HepG2 (cell line): ENCODE results near the gene PROC. TPM values are rescaled to one million over a fixed set of nuclear protein-coding genes. Genes with fewer than 3 reads are reported as not detected.

Experiments
- ATF1 ChIP-seq: IDR thresholded peaks from 2 replicates; pipeline ENCODE4 v1.6.1; 2016; ENCODE audit warnings: mild to moderate bottlenecking, control low read depth
- RFXAP ChIP-seq: sonication (generic); formaldehyde crosslinking; IDR thresholded peaks from 2 replicates; pipeline ENCODE4 v1.4.0; 2020; ENCODE audit warnings: missing genetic modification reagents, borderline replicate concordance
- RXRB ChIP-seq: IDR thresholded peaks from 2 replicates; pipeline ENCODE4 v1.6.1; 2016; ENCODE audit warnings: borderline replicate concordance, missing genetic modification reagents, missing compliant biosample characterization
- SETDB1 ChIP-seq: sonication (generic); formaldehyde crosslinking; IDR thresholded peaks from 2 replicates; pipeline ENCODE4 v1.5.1; 2020; ENCODE audit warnings: missing genetic modification reagents, mild to moderate bottlenecking, borderline replicate concordance
- SNAPC2 ChIP-seq: sonication (generic); formaldehyde crosslinking; IDR thresholded peaks from 2 replicates; pipeline ENCODE4 v1.8.1; 2022; ENCODE audit warnings: mild to moderate bottlenecking, missing genetic modification reagents
- SOX5 ChIP-seq: IDR thresholded peaks from 2 replicates; pipeline ENCODE4 v1.6.1; 2016; ENCODE audit warnings: borderline replicate concordance
- SP1 ChIP-seq, 2 experiments: fragments of 450-650 bp in 1 of 2; sonication (generic) in 1 of 2; formaldehyde crosslinking in 1 of 2; IDR thresholded peaks; 2 replicates each; pipeline versions ENCODE4 v1.4.0 to v1.6.1; 2016 to 2020; ENCODE audit warnings: missing genetic modification reagents in 1 of 2
- SRY ChIP-seq: sonication (generic); formaldehyde crosslinking; IDR thresholded peaks from 2 replicates; pipeline ENCODE4 v1.8.0; 2022; ENCODE audit warnings: mild to moderate bottlenecking, missing genetic modification reagents
- TAF1 ChIP-seq: sonication (generic); formaldehyde crosslinking; IDR thresholded peaks from 2 replicates; pipeline ENCODE4 v1.4.0; 2020; ENCODE audit warnings: missing genetic modification reagents
- ZNF431 ChIP-seq: sonication (generic); formaldehyde crosslinking; IDR thresholded peaks from 2 replicates; pipeline ENCODE4 v1.9.0; 2022; ENCODE audit warnings: missing genetic modification reagents, low read depth, mild to moderate bottlenecking, borderline replicate concordance
- ZNF563 ChIP-seq: sonication (generic); formaldehyde crosslinking; IDR thresholded peaks from 2 replicates; pipeline ENCODE4 v1.8.0; 2022; ENCODE audit warnings: mild to moderate bottlenecking, moderate library complexity, missing genetic modification reagents
- ZNF772 ChIP-seq: sonication (generic); formaldehyde crosslinking; IDR thresholded peaks from 2 replicates; pipeline ENCODE4 v1.5.0; 2020; ENCODE audit warnings: mild to moderate bottlenecking, missing genetic modification reagents
- polyA plus RNA-seq, 8 experiments: library from polyadenylated mRNA; depleted of rRNA in 3 of 8; stranded (reverse) in 7 of 8; unstranded in 1 of 8; fragments of >200 nt; fragmentation: Illumina TruSeq in 4 of 8; extraction: Trizol in 4 of 8; gene quantifications; 2 replicates each; pipeline versions ENCODE4 v1.2.1 to v1.2.3, GENCODE V29; 2011 to 2016; ENCODE audit warnings: low read depth in 4 of 8, missing spikeins in 1 of 8, mixed read lengths in 1 of 8; ENCODE audit not compliant: insufficient read depth in 1 of 8
- total RNA-seq, 5 experiments: library from RNA; depleted of rRNA; stranded (reverse); fragments of >200 nt; fragmentation: Illumina TruSeq; extraction: Trizol; gene quantifications; 2 replicates each; pipeline ENCODE4 v1.2.3, GENCODE V29; 2016; ENCODE audit warnings: low read depth in 1 of 5
- TF ChIP-seq, protein P1 (sequence below): sonication (generic); formaldehyde crosslinking; IDR thresholded peaks from 2 replicates; pipeline ENCODE4 v1.5.1; 2020; ENCODE audit warnings: missing genetic modification reagents, mild to moderate bottlenecking, borderline replicate concordance
- TF ChIP-seq, protein P2 (sequence below): sonication (generic); formaldehyde crosslinking; IDR thresholded peaks from 2 replicates; pipeline ENCODE4 v1.4.0; 2020; ENCODE audit warnings: missing genetic modification reagents
- TF ChIP-seq, protein P3 (sequence below): sonication (generic); formaldehyde crosslinking; IDR thresholded peaks from 2 replicates; pipeline ENCODE4 v1.8.1; 2023; ENCODE audit warnings: mild to moderate bottlenecking, missing genetic modification reagents
- TF ChIP-seq, protein P4 (sequence below): sonication (generic); formaldehyde crosslinking; IDR thresholded peaks from 2 replicates; pipeline ENCODE4 v1.5.1; 2020; ENCODE audit warnings: mild to moderate bottlenecking, missing genetic modification reagents, borderline replicate concordance
- TF ChIP-seq, protein P5 (sequence below): sonication (generic); formaldehyde crosslinking; conservative IDR thresholded peaks from 2 replicates; pipeline ENCODE4 v1.4.0; 2020; ENCODE audit warnings: missing genetic modification reagents

PROC gene
- total and polyA plus RNA-seq, 2 of the 13 experiments (the other 11 are each of a cell fraction or from before 2014, with no cell fraction given), result 134 to 185 TPM

DNA sequence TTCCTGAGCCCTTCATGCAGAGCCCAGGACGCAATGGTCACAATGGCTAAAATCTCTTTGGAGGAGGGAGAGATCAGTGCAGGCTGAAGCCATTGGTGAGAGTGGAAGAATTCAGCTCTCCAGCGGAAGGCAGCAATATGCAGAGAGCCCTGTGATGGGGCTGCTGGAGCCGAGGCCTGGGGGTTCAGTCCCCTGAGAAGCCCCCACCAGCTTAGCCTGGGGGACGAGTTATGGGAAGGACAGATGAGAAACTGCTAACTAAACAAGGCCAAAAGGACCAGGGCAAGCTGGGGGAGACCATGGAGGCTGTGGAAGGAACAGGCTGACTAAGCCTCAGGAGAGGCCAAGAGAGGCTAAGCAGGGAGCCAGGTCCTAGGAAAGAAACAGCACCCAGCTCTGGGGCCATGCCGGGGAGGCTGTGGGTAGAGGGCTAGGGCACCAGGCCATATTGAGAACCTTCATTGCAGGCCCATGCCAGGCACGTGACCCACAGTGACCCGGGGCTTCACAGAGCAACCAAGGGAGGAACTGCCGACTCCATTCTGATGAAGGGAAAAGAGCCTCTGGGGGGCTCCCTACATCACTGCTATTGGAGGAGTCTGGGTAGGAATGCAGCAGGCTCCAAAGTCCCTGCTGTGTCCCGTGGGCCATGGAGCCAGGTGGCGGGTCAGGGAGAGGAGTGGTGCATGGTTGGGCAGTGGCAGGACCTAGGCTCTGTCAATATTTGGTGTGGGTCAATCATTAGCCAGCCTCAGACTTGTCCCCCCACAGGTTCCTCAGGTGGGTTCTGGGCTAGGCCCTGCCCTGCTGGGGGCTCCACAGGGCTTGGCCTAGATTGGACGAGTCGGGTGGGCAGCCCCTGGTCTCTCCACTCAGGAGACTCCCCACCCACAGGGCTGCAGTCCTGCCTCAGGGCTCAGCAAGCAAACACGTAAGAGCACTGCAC, 19.8 kb downstream of the PROC start (continued):
- TF ChIP-seq SRY (CRISPR knock-in tag), result peak; percentile 85
- TF ChIP-seq, protein P1, sequence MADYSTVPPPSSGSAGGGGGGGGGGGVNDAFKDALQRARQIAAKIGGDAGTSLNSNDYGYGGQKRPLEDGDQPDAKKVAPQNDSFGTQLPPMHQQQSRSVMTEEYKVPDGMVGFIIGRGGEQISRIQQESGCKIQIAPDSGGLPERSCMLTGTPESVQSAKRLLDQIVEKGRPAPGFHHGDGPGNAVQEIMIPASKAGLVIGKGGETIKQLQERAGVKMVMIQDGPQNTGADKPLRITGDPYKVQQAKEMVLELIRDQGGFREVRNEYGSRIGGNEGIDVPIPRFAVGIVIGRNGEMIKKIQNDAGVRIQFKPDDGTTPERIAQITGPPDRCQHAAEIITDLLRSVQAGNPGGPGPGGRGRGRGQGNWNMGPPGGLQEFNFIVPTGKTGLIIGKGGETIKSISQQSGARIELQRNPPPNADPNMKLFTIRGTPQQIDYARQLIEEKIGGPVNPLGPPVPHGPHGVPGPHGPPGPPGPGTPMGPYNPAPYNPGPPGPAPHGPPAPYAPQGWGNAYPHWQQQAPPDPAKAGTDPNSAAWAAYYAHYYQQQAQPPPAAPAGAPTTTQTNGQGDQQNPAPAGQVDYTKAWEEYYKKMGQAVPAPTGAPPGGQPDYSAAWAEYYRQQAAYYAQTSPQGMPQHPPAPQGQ, result no peak
- TF ChIP-seq, protein P2, sequence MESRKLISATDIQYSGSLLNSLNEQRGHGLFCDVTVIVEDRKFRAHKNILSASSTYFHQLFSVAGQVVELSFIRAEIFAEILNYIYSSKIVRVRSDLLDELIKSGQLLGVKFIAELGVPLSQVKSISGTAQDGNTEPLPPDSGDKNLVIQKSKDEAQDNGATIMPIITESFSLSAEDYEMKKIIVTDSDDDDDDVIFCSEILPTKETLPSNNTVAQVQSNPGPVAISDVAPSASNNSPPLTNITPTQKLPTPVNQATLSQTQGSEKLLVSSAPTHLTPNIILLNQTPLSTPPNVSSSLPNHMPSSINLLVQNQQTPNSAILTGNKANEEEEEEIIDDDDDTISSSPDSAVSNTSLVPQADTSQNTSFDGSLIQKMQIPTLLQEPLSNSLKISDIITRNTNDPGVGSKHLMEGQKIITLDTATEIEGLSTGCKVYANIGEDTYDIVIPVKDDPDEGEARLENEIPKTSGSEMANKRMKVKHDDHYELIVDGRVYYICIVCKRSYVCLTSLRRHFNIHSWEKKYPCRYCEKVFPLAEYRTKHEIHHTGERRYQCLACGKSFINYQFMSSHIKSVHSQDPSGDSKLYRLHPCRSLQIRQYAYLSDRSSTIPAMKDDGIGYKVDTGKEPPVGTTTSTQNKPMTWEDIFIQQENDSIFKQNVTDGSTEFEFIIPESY (CRISPR knock-in tag), result peak; percentile 72
- peak; percentile 87; the same call in 1 of the 2 replicates for TF ChIP-seq ZNF431 (CRISPR knock-in tag)
- TF ChIP-seq, protein P3, sequence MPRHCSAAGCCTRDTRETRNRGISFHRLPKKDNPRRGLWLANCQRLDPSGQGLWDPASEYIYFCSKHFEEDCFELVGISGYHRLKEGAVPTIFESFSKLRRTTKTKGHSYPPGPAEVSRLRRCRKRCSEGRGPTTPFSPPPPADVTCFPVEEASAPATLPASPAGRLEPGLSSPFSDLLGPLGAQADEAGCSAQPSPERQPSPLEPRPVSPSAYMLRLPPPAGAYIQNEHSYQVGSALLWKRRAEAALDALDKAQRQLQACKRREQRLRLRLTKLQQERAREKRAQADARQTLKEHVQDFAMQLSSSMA (CRISPR knock-in tag), result peak; percentile 90; the same call in 1 of the 2 replicates
- TF ChIP-seq SNAPC2, result peak; percentile 79; the same call in 1 of the 2 replicates
- no peak for TF ChIP-seq SP1 (IDR thresholded peaks at IDR 0.05)
- TF ChIP-seq SP1 (CRISPR knock-in tag; IDR thresholded peaks at IDR 0.05), result no peak
- TF ChIP-seq, protein P4, sequence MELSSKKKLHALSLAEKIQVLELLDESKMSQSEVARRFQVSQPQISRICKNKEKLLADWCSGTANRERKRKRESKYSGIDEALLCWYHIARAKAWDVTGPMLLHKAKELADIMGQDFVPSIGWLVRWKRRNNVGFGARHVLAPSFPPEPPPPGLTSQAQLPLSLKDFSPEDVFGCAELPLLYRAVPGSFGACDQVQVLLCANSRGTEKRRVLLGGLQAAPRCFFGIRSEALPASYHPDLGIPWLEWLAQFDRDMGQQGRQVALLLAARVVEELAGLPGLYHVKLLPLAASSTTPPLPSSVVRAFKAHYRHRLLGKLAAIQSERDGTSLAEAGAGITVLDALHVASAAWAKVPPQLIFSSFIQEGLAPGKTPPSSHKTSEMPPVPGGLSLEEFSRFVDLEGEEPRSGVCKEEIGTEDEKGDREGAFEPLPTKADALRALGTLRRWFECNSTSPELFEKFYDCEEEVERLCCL, result no peak
- TF ChIP-seq, protein P5, sequence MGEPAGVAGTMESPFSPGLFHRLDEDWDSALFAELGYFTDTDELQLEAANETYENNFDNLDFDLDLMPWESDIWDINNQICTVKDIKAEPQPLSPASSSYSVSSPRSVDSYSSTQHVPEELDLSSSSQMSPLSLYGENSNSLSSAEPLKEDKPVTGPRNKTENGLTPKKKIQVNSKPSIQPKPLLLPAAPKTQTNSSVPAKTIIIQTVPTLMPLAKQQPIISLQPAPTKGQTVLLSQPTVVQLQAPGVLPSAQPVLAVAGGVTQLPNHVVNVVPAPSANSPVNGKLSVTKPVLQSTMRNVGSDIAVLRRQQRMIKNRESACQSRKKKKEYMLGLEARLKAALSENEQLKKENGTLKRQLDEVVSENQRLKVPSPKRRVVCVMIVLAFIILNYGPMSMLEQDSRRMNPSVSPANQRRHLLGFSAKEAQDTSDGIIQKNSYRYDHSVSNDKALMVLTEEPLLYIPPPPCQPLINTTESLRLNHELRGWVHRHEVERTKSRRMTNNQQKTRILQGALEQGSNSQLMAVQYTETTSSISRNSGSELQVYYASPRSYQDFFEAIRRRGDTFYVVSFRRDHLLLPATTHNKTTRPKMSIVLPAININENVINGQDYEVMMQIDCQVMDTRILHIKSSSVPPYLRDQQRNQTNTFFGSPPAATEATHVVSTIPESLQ, result peak; percentile 51; the same call in 1 of the 2 replicates
- peak; percentile 95 for TF ChIP-seq RXRB (CRISPR knock-in tag)
- peak; percentile 81 for TF ChIP-seq TAF1 (CRISPR knock-in tag)
- peak; percentile 75; the same call in 1 of the 2 replicates for TF ChIP-seq SOX5 (CRISPR knock-in tag)
- peak; percentile 98; the same call in 1 of the 2 replicates for TF ChIP-seq ZNF772 (CRISPR knock-in tag)
- TF ChIP-seq ATF1 (CRISPR knock-in tag), result peak; percentile 56
- no peak for TF ChIP-seq SETDB1 (CRISPR knock-in tag)
- TF ChIP-seq RFXAP (CRISPR knock-in tag), result peak; percentile 80
- peak; percentile 57; the same call in 1 of the 2 replicates for TF ChIP-seq ZNF563 (CRISPR knock-in tag)
